Caco-2 (cell line): Measurements from ENCODE around the gene ZSWIM9. TPM values are rescaled to one million over a fixed set of nuclear protein-coding genes. Genes with fewer than 3 reads are reported as not detected.

Experiments
- BruUV-seq: library from RNA; stranded (reverse); fragments of 400-500 nt; replicated peaks from 2 replicates; lab custom pipeline; 2021; lab: Mats Ljungman, UMichigan
- CTCF ChIA-PET: fragments of 300-600 bp; sonication (Branson Sonifier 250); formaldehyde crosslinking; loops from one replicate; lab custom pipeline; 2022; ENCODE audit warnings: antibody characterized with exemption; lab: Charles Lee
- POLR2A ChIA-PET: fragments of 300-600 bp; sonication (Branson Sonifier 250); formaldehyde crosslinking; loops from one replicate; lab custom pipeline; 2022; ENCODE audit warnings: antibody characterized with exemption; lab: Charles Lee
- DNase-seq, 2 experiments: peaks; one replicate each; pipeline versions ENCODE4 v3.0.0 to v3.0.0-alpha.2; 2020 to 2022
- H3K27me3 ChIP-seq: replicated peaks from 2 replicates; pipeline ENCODE4 v1.6.0; 2011; ENCODE audit warnings: low read length; ENCODE audit not compliant: control insufficient read depth, insufficient read depth
- H3K36me3 ChIP-seq: 2 replicates; pipeline ENCODE4 v1.5.1; 2011; ENCODE audit warnings: low read length; ENCODE audit not compliant: control insufficient read depth, insufficient read depth
- H3K4me1 ChIP-seq: fragments of 250-450 bp; sonication (Bioruptor Pico); 2 replicates; pipeline ENCODE4 v1.5.1; 2020; ENCODE audit warnings: mild to moderate bottlenecking
- H3K4me3 ChIP-seq: 2 replicates; pipeline ENCODE4 v1.5.1; 2011; ENCODE audit warnings: low read depth, mild to moderate bottlenecking, control low read depth, low read length
- H3K9me3 ChIP-seq: fragments of 250-450 bp; sonication (Bioruptor Pico); 2 replicates; pipeline ENCODE4 v1.5.1; 2020; ENCODE audit warnings: mild to moderate bottlenecking, moderate library complexity
- H3K27ac Mint-ChIP-seq: one replicate; pipeline ENCODE4 v1.8.0; 2022; ENCODE audit warnings: mixed read lengths; ENCODE audit not compliant: unreplicated experiment
- H3K27me3 Mint-ChIP-seq: one replicate; pipeline ENCODE4 v1.8.0; 2022; ENCODE audit warnings: mixed read lengths; ENCODE audit not compliant: insufficient read depth, unreplicated experiment
- H3K36me3 Mint-ChIP-seq: one replicate; pipeline ENCODE4 v1.8.0; 2022; ENCODE audit warnings: mild to moderate bottlenecking, mixed read lengths; ENCODE audit not compliant: insufficient read depth, unreplicated experiment
- H3K4me1 Mint-ChIP-seq: one replicate; pipeline ENCODE4 v1.8.0; 2022; ENCODE audit warnings: low read depth, mixed read lengths; ENCODE audit not compliant: unreplicated experiment
- H3K4me3 Mint-ChIP-seq: one replicate; pipeline ENCODE4 v1.8.0; 2022; ENCODE audit warnings: mild to moderate bottlenecking, moderate library complexity, mixed read lengths; ENCODE audit not compliant: unreplicated experiment
- H3K9me3 Mint-ChIP-seq: one replicate; pipeline ENCODE4 v1.8.0; 2022; ENCODE audit warnings: mixed read lengths; ENCODE audit not compliant: unreplicated experiment
- intact Hi-C: fragments of 100-400 bp; cut with micrococcal nuclease; formaldehyde crosslinking; loops from one replicate; pipeline ENCODE4 v1.10.0; 2022; ENCODE audit not compliant: unreplicated experiment
- total RNA-seq: library from RNA; stranded (reverse); gene quantifications from 2 replicates; pipeline ENCODE4 v1.2.3, GENCODE V29; 2022
- TF ChIP-seq, protein P1 (sequence below), 2 experiments: fragments of 200-600 bp in 1 of 2; IDR thresholded peaks; 1 replicate in 1 of 2; 2 replicates in 1 of 2; pipeline versions ENCODE4 v1.5.1 to v1.8.0; 2011 to 2022; ENCODE audit warnings: antibody characterized with exemption in 1 of 2, control low read depth in 1 of 2, inconsistent platforms in 1 of 2, low read depth in 1 of 2, low read length in 1 of 2, mild to moderate bottlenecking in 1 of 2, moderate library complexity in 1 of 2; ENCODE audit not compliant: insufficient read depth in 1 of 2, severe bottlenecking in 1 of 2, unreplicated experiment in 1 of 2

Gene ZSWIM9
- total RNA-seq, 1 experiment from 2014 or later: 4.9 TPM

- Mint-ChIP-seq H3K36me3 (no peaks in the 10 kb centered on the region), H3K27me3 (no peaks in the 10 kb centered on the region), H3K9me3 (no peaks in the 10 kb centered on the region), H3K4me1 (no peaks in the 10 kb centered on the region), H3K27ac (no peak overlapping the region), H3K4me3 (no peak overlapping the region)
- TF ChIP-seq, protein P1, sequence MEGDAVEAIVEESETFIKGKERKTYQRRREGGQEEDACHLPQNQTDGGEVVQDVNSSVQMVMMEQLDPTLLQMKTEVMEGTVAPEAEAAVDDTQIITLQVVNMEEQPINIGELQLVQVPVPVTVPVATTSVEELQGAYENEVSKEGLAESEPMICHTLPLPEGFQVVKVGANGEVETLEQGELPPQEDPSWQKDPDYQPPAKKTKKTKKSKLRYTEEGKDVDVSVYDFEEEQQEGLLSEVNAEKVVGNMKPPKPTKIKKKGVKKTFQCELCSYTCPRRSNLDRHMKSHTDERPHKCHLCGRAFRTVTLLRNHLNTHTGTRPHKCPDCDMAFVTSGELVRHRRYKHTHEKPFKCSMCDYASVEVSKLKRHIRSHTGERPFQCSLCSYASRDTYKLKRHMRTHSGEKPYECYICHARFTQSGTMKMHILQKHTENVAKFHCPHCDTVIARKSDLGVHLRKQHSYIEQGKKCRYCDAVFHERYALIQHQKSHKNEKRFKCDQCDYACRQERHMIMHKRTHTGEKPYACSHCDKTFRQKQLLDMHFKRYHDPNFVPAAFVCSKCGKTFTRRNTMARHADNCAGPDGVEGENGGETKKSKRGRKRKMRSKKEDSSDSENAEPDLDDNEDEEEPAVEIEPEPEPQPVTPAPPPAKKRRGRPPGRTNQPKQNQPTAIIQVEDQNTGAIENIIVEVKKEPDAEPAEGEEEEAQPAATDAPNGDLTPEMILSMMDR (IDR thresholded peaks at IDR 0.05; ENCODE audit: insufficient read depth in 1 of 2, low read depth in 1 of 2, low read length in 1 of 2, severe bottlenecking in 1 of 2, unreplicated experiment in 1 of 2): no peak
- ChIA-PET POLR2A (no interaction called here), CTCF (no interaction called here)
- Histone ChIP-seq H3K36me3 (no peaks in the 10 kb centered on the region), H3K9me3 (no peaks in the 10 kb centered on the region), H3K4me1 (no peaks in the 10 kb centered on the region), H3K4me3 (no peak overlapping the region), H3K27me3 (no peaks in the 10 kb centered on the region)
- BruUV-seq: no TSS peak
- intact Hi-C loops: no loop called here
- no peak for DNase-seq
Measured at GRCh38 chr19:48246101-48246500, 75.6 kb downstream of the ZSWIM9 start.

DNA sequence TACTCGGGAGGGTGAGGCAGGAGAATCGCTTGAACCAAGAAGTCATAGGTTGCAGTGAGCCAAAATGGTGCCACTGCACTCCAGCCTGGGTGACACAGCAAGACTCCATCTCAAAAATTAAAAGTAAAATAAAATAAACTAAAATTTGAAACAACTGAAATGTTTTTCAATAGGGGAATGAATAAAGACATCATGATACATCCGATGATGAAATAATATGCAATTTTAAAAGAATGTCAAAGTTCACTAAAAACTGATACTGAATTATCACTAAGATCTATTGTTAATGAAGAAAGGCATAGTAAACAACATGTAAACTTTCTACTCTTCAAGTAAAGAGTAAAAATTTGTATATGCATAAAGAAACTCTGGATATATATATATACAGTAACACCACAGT lies 76.7 kb downstream of the ZSWIM9 start:
- CTCF ChIA-PET: no interaction called here
- BruUV-seq: no TSS peak
- no peaks in the 10 kb centered on the region for H3K36me3 Mint-ChIP-seq

More for the DNA sequence above, 76.7 kb downstream of the ZSWIM9 start:
- intact Hi-C loops: no loop called here
- DNase-seq: no peak
- TF ChIP-seq, protein P1 (IDR thresholded peaks at IDR 0.05; ENCODE audit: insufficient read depth in 1 of 2, low read depth in 1 of 2, low read length in 1 of 2, severe bottlenecking in 1 of 2, unreplicated experiment in 1 of 2): no peak
- H3K4me1 Mint-ChIP-seq: no peaks in the 10 kb centered on the region
- no peak overlapping the region for H3K27ac Mint-ChIP-seq
- Histone ChIP-seq H3K9me3 (no peaks in the 10 kb centered on the region), H3K36me3 (no peaks in the 10 kb centered on the region), H3K4me1 (no peaks in the 10 kb centered on the region), H3K4me3 (no peak overlapping the region), H3K27me3 (no peaks in the 10 kb centered on the region)
- POLR2A ChIA-PET: no interaction called here
- no peak overlapping the region for H3K4me3 Mint-ChIP-seq
- no peaks in the 10 kb centered on the region for H3K9me3 Mint-ChIP-seq
- no peaks in the 10 kb centered on the region for H3K27me3 Mint-ChIP-seq

Other genes with a start within 250 kb of the ZSWIM9 start
- gene BSPH1, start 178.5 kb upstream of the ZSWIM9 start, total RNA-seq: not detected in 2 replicates
- gene ELSPBP1, start 176.0 kb upstream of the ZSWIM9 start, total RNA-seq: not detected in 2 replicates
- not detected in 2 replicates for gene CABP5, start 126.6 kb upstream of the ZSWIM9 start, total RNA-seq
- 1.5 and 2.4 TPM in 2 replicates for gene PLA2G4C, start 59.9 kb upstream of the ZSWIM9 start, total RNA-seq
- 78.7 and 88.2 TPM in 2 replicates for gene LIG1, start 336 bp upstream of the ZSWIM9 start, total RNA-seq
- 17.7 and 19.9 TPM in 2 replicates for gene CARD8, start 85.2 kb downstream of the ZSWIM9 start, total RNA-seq
- 8.7 and 9.3 TPM in 2 replicates for gene ZNF114, start 99.4 kb downstream of the ZSWIM9 start, total RNA-seq
- gene EMP3, start 154.9 kb downstream of the ZSWIM9 start, total RNA-seq: 6.8 and 11.3 TPM in 2 replicates
- 20.4 and 24.4 TPM in 2 replicates for gene TMEM143, start 193.3 kb downstream of the ZSWIM9 start, total RNA-seq
- gene SYNGR4, start 193.7 kb downstream of the ZSWIM9 start, total RNA-seq: 0.32 TPM in 1 of 2 replicates, not detected in the other
- gene KDELR1, start 220.9 kb downstream of the ZSWIM9 start, total RNA-seq: 375 and 381 TPM in 2 replicates
- gene GRIN2D, start 223.0 kb downstream of the ZSWIM9 start, total RNA-seq: 6.5 and 7.3 TPM in 2 replicates